8988T (cell line): ENCODE data around the gene SGF29.
"Not testable (repeated sequence)": the region's sequence is repeated elsewhere in the genome, so short reads cannot be mapped to it uniquely, and the experiment has no call there.

Source experiments
- DNase-seq: peaks from one replicate; pipeline ENCODE4 v3.0.0; 2011

SGF29 gene

GRCh38 chr16:28569021-28569420, 15.3 kb downstream of the SGF29 start:
- no peak for DNase-seq

GRCh38 chr16:28569968-28570752, 16.4 kb downstream of the SGF29 start:
- DNase-seq = no peak

- DNase-seq = no peak
Measured at GRCh38 chr16:28572696-28573510, 19.2 kb downstream of the SGF29 start.

GRCh38 chr16:28573738-28574718, 20.3 kb downstream of the SGF29 start:
- no peak for DNase-seq

GRCh38 chr16:28574925-28575324, 21.2 kb downstream of the SGF29 start:
- no peak for DNase-seq

GRCh38 chr16:28575446-28576109, 21.9 kb downstream of the SGF29 start:
- DNase-seq = no peak

- no peak for DNase-seq
Measured at GRCh38 chr16:28580726-28581315, 27.1 kb downstream of the SGF29 start.

GRCh38 chr16:28585674-28586073, 32.0 kb downstream of the SGF29 start:
- DNase-seq = no peak

GRCh38 chr16:28586466-28586865, 32.7 kb downstream of the SGF29 start:
- no peak for DNase-seq

- no peak for DNase-seq
Measured at GRCh38 chr16:28587386-28587785, 33.7 kb downstream of the SGF29 start.

- DNase-seq = no peak
Measured at GRCh38 chr16:28589069-28589468, 35.3 kb downstream of the SGF29 start.

- no peak for DNase-seq
Measured at GRCh38 chr16:28589930-28590329, 36.2 kb downstream of the SGF29 start.

GRCh38 chr16:28590384-28591340, 36.9 kb downstream of the SGF29 start:
- no peak for DNase-seq

- no peak for DNase-seq
Measured at GRCh38 chr16:28591355-28591754, 37.6 kb downstream of the SGF29 start.

- DNase-seq = no peak
Measured at GRCh38 chr16:28592511-28592910, 38.8 kb downstream of the SGF29 start.

GRCh38 chr16:28592979-28593553, 39.3 kb downstream of the SGF29 start:
- DNase-seq = no peak

- not testable (repeated sequence) for DNase-seq
Measured at GRCh38 chr16:28595451-28595850, 41.7 kb downstream of the SGF29 start.

- DNase-seq = no peak
Measured at GRCh38 chr16:28596115-28596630, 42.5 kb downstream of the SGF29 start.

- DNase-seq = no peak
Measured at GRCh38 chr16:28596840-28597691, 43.3 kb downstream of the SGF29 start, which contains the start of gene SULT1A2. Gene SULT1A2, minus strand, starts transcription at chr16:28597050. Its CDS starts 1,120 bp downstream, at chr16:28595930.
